Cardiac muscle cell (in vitro differentiated cells and primary cell): ENCODE data around the gene TMPRSS2. TPM values are rescaled to one million over a fixed set of nuclear protein-coding genes. Genes with fewer than 3 reads are reported as not detected.

ENCODE experiments used
- DNase-seq, 2 donors: peaks; one replicate each; pipeline versions ENCODE4 v3.0.0 to v3.0.0-alpha.2; 2010 to 2017; ENCODE audit warnings: low read depth in 1 of 2, low spot score in 1 of 2
- H3K27ac ChIP-seq: fragments of 200-600 bp; sonication (generic); 2 replicates; pipeline ENCODE4 v1.5.1; 2016
- H3K27me3 ChIP-seq: fragments of 200-600 bp; sonication (generic); 2 replicates; pipeline ENCODE4 v1.6.0; 2016; ENCODE audit warnings: control low read depth
- H3K36me3 ChIP-seq: fragments of 200-600 bp; sonication (generic); 2 replicates; pipeline ENCODE4 v1.5.1; 2016; ENCODE audit warnings: control low read depth
- H3K4me1 ChIP-seq: fragments of 200-600 bp; sonication (generic); 2 replicates; pipeline ENCODE4 v1.8.1; 2017; ENCODE audit warnings: low read depth, mild to moderate bottlenecking, mixed run types
- H3K4me3 ChIP-seq: fragments of 200-600 bp; sonication (generic); 2 replicates; pipeline ENCODE4 v1.5.1; 2016; ENCODE audit warnings: mild to moderate bottlenecking
- H3K9me3 ChIP-seq: fragments of 200-600 bp; sonication (generic); 2 replicates; pipeline ENCODE4 v1.5.1; 2017; ENCODE audit warnings: low read depth, mild to moderate bottlenecking, control low read depth
- polyA plus RNA-seq: library from polyadenylated mRNA; unstranded; fragments of >200 nt; fragmentation: Nextera tagmentation; extraction: Ambion mirVana; gene quantifications from 2 replicates; pipeline ENCODE4 v1.2.1, GENCODE V29; 2016
- total RNA-seq: library from RNA; depleted of rRNA; stranded (reverse); fragments of >200 nt; gene quantifications from 2 replicates; pipeline ENCODE4 v1.2.3, GENCODE V29; 2016
- TF ChIP-seq, protein P1 (sequence below): IDR thresholded peaks from 2 replicates; pipeline ENCODE4 v1.5.1; 2012; ENCODE audit warnings: low read depth, mild to moderate bottlenecking, low read length

The TMPRSS2 gene
- total and polyA plus RNA-seq, 2 experiments from 2014 or later = not detected

DNA sequence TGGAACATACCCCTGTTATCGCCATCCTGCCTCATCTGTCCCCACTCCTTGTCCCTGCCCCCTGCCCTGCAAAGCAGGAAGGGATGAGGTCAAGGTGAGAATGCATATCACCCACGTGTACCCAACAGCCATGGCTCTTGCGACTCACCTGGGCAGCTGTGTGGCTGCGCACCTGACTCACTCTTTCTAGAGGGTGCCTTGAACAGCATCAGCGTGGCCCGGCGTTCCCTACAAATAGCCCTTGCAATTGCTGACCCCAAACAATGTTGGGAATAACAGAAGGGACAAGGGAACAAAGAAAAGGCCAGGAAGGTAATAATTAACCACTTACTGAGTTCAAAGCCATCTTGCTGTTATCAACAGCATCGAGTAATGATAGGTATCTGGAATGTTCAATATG, 10.2 kb downstream of the TMPRSS2 start:
- H3K4me1 ChIP-seq = no peaks in the 10 kb centered on the region
- no peak for DNase-seq
- H3K27ac ChIP-seq = no peak overlapping the region
- no peaks in the 10 kb centered on the region for H3K9me3 ChIP-seq
- TF ChIP-seq, protein P1, sequence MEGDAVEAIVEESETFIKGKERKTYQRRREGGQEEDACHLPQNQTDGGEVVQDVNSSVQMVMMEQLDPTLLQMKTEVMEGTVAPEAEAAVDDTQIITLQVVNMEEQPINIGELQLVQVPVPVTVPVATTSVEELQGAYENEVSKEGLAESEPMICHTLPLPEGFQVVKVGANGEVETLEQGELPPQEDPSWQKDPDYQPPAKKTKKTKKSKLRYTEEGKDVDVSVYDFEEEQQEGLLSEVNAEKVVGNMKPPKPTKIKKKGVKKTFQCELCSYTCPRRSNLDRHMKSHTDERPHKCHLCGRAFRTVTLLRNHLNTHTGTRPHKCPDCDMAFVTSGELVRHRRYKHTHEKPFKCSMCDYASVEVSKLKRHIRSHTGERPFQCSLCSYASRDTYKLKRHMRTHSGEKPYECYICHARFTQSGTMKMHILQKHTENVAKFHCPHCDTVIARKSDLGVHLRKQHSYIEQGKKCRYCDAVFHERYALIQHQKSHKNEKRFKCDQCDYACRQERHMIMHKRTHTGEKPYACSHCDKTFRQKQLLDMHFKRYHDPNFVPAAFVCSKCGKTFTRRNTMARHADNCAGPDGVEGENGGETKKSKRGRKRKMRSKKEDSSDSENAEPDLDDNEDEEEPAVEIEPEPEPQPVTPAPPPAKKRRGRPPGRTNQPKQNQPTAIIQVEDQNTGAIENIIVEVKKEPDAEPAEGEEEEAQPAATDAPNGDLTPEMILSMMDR = no peak
- no peaks in the 10 kb centered on the region for H3K36me3 ChIP-seq
- peaks cover 14% of the 10 kb centered on the region for H3K27me3 ChIP-seq
- H3K4me3 ChIP-seq = no peak overlapping the region

DNA sequence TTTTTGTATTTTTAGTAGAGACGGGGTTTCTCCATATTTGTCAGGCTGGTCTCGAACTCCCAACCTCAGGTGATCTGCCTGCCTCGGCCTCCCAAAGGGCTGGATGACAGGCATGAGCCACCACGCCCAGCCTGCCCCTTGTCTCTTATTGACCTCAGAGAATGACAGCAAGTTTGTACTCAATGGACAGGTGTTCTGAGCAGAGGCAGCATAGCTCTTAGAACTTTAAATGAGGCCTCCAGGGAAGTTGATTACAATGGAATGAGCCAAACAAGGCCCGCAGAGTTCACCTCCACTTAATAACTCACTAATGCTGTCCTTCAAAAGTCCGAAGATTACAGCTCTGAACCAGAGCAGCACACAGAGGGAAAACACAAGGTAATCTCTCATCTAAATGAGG, 10.9 kb downstream of the TMPRSS2 start:
- Histone ChIP-seq H3K36me3 (no peaks in the 10 kb centered on the region), H3K9me3 (no peaks in the 10 kb centered on the region), H3K4me3 (no peak overlapping the region), H3K27ac (no peak overlapping the region), H3K27me3 (peaks cover 6% of the 10 kb centered on the region), H3K4me1 (no peaks in the 10 kb centered on the region)
- DNase-seq = no peak
- TF ChIP-seq, protein P1 = no peak

DNA sequence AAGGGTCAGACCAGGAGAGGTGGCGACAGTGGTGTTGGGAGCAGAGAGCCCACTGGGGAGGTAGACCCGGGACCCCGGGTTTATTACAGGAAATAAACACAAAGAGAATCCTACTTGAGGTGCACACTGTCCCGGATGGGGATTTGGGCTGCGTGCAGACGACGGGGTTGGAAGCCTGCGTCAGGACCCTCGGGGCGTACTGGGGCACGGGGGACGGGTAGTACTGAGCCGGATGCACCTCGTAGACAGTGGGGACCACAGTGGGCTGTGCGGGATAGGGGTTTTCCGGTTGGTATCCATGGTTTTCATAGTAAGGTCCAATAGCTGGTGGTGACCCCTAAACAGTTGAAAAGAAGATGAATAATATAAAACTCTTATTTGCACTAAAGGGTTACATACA, 13.7 kb downstream of the TMPRSS2 start:
- no peaks in the 10 kb centered on the region for H3K4me1 ChIP-seq
- DNase-seq = no peak
- no peak overlapping the region for H3K27ac ChIP-seq
- no peaks in the 10 kb centered on the region for H3K36me3 ChIP-seq
- H3K4me3 ChIP-seq = no peak overlapping the region
- H3K9me3 ChIP-seq = no peaks in the 10 kb centered on the region
- H3K27me3 ChIP-seq = no peaks in the 10 kb centered on the region
- TF ChIP-seq, protein P1 = no peak

DNA sequence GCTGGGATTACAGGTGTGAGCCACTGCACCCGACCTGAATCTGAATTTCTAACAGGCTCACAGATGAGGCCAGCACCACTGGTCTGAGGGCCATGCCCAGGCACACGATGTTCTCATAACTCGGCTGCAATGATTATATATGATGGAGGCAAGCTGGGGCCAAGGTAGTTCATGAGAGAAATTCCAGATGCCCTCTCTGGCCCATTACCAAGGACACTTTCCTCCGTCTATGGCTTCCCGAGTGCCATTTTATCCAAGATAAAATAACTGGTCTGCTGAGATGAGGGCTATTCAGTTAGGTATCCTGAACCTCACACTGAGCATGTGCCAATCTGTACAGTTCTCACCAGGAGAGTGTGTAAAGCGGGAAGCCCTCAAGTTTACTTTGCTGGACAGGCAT, 16.5 kb downstream of the TMPRSS2 start:
- Histone ChIP-seq H3K9me3 (no peaks in the 10 kb centered on the region), H3K27ac (no peak overlapping the region), H3K4me3 (no peak overlapping the region), H3K27me3 (no peaks in the 10 kb centered on the region), H3K36me3 (no peaks in the 10 kb centered on the region), H3K4me1 (no peaks in the 10 kb centered on the region)
- TF ChIP-seq, protein P1 = no peak
- no peak for DNase-seq

DNA sequence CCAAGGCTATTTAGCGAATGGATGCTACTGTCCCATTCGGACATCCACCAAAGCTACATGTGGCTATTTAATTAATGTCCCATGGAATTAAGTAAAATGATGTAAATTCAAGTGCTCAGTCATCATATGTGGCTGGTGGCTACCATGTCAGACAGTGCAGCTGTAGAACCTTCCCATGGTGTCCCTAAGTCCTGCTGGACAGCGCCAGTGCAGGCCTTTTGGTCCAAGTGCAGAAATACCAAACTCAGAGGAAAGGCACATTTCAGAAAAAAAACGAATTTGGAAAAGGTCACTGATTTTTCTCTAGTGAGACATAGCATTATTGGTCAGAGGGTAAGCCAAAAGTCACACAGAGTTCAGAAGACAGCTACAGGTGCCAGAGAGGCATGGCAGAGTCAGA, 17.6 kb downstream of the TMPRSS2 start:
- TF ChIP-seq, protein P1 = no peak
- no peak for DNase-seq

DNA sequence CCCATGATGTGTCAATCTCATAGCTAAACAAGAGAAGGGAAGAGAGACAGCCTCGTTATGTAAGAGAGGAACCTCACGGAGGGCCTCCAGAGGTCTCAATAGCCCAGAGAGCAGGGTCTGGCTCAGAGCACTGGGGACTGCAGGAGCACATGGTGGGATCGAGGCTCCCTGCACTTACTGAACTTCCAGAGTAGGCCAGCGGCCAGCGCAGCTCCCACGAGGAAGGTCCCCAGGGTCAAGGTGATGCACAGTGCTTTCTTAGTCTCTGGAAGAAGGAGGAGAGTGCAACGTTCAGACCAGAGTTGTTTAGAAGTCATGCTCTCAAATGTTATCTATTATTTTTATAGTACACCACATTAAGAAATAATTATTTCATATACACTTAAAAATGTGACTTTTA, 18.6 kb downstream of the TMPRSS2 start:
- H3K4me1 ChIP-seq = no peaks in the 10 kb centered on the region
- no peak for DNase-seq
- no peak overlapping the region for H3K4me3 ChIP-seq
- H3K27me3 ChIP-seq = no peaks in the 10 kb centered on the region
- H3K9me3 ChIP-seq = no peaks in the 10 kb centered on the region
- no peaks in the 10 kb centered on the region for H3K36me3 ChIP-seq
- no peak overlapping the region for H3K27ac ChIP-seq
- TF ChIP-seq, protein P1 = no peak

More for the DNA sequence above, 17.6 kb downstream of the TMPRSS2 start:
- Histone ChIP-seq H3K4me1 (no peaks in the 10 kb centered on the region), H3K4me3 (no peak overlapping the region), H3K27me3 (no peaks in the 10 kb centered on the region), H3K36me3 (no peaks in the 10 kb centered on the region), H3K27ac (no peak overlapping the region), H3K9me3 (no peaks in the 10 kb centered on the region)
